Heart right ventricle (tissue), 16 donors: ENCODE data around the gene AQP9. TPM values are rescaled to one million over a fixed set of nuclear protein-coding genes. Genes with fewer than 3 reads are reported as not detected.
"Not testable (repeated sequence)": the region's sequence is repeated elsewhere in the genome, so short reads cannot be mapped to it uniquely, and the experiment has no call there.

Experiments
- ATAC-seq, 8 donors: fragments of 200-7000 bp; cut with Tn5 transposase; one replicate each; pipeline ENCODE4 v1.9.1; 2020; ENCODE audit warnings: mild to moderate bottlenecking in 8 of 8, moderate library complexity in 8 of 8, moderate number of reproducible peaks in 1 of 8
- DNase-seq, 2 donors: peaks; one replicate each; pipeline ENCODE4 v3.0.0-alpha.2; 2020
- H3K27ac ChIP-seq, 10 donors: fragments of 200-600 bp; sonication (generic) in 2 of 10; one replicate each; pipeline versions ENCODE4 v1.5.0 to v1.8.0; 2020 to 2022; ENCODE audit warnings: mild to moderate bottlenecking in 3 of 10
- H3K27me3 ChIP-seq, 7 donors: fragments of 200-600 bp; one replicate each; pipeline ENCODE4 v1.8.0; 2021 to 2022; ENCODE audit warnings: mild to moderate bottlenecking in 2 of 7
- H3K36me3 ChIP-seq, 9 donors: fragments of 200-600 bp; sonication (generic) in 1 of 9; one replicate each; pipeline versions ENCODE4 v1.5.0 to v1.8.0; 2020 to 2022; ENCODE audit warnings: mild to moderate bottlenecking in 2 of 9
- H3K4me1 ChIP-seq, 9 donors: fragments of 200-600 bp; sonication (generic) in 1 of 9; one replicate each; pipeline versions ENCODE4 v1.5.0 to v1.8.0; 2020 to 2022; ENCODE audit warnings: mild to moderate bottlenecking in 4 of 9
- H3K4me3 ChIP-seq, 10 donors: fragments of 200-600 bp; sonication (generic) in 2 of 10; one replicate each; pipeline versions ENCODE4 v1.5.0 to v1.8.0; 2020 to 2022; ENCODE audit warnings: mild to moderate bottlenecking in 7 of 10, moderate library complexity in 2 of 10
- H3K9me3 ChIP-seq, 11 donors: fragments of 200-600 bp in 10 of 11; sonication (generic) in 2 of 11; one replicate each; pipeline versions ENCODE4 v1.5.0 to v1.8.0; 2013 to 2022; ENCODE audit warnings: mild to moderate bottlenecking in 2 of 11, control low read depth in 1 of 11, moderate library complexity in 1 of 11
- CTCF ChIP-seq, 9 donors: fragments of 200-600 bp; sonication (generic) in 2 of 9; IDR thresholded peaks; one replicate each; pipeline versions ENCODE4 v1.5.0 to v1.8.0; 2021 to 2022; ENCODE audit warnings: antibody characterized with exemption in 9 of 9, mild to moderate bottlenecking in 5 of 9, moderate library complexity in 1 of 9
- WGBS, 2 donors: extraction: QIAGEN DNeasy Blood & Tissue Kit; methylation state at CpG; one replicate each; pipeline ENCODE4 v1.1.7; 2013; ENCODE audit warnings: inconsistent platforms in 1 of 2; 5-methylcytosine and 5-hydroxymethylcytosine counted together
- intact Hi-C, 10 donors: fragments of 100-400 bp; cut with DNase I; formaldehyde crosslinking; loops; one replicate each; pipeline versions ENCODE4 v1.11.1 to v1.14.2; 2022
- polyA plus RNA-seq, 2 donors: library from polyadenylated mRNA; stranded (reverse); fragments of 200-250 nt; gene quantifications; one replicate each; pipeline ENCODE4 v1.2.3, GENCODE V29; 2013
- total RNA-seq, 10 donors: library from RNA; stranded (reverse); fragmentation: NEBNext Ultra II Directional in 3 of 10; extraction: Animal tissue kit (Norgen Biotek cat#: 25700) in 3 of 10; gene quantifications; one replicate each; pipeline versions ENCODE4 v1.2.1 to v1.2.4, GENCODE V29; 2021 to 2023
- donor health status: Arrhythmogenic right ventricular cardiomyopathy.
- donor health status: ischemic (EF 13 %, LVEDD 7.1; RV severe dilation, severe dysfunction).
- donor health status: healthy with polysubstance abuse.
- donor health status: DM: no; HTN: yes; CAD: no.
- donor health status: DM: no; HTN: no; CAD: no.
- donor health status: ischemic (EF 25% LVEDD 6.9; RV normal size, moderate dysfunction).
- donor health status: ischemic (EF 25% LVEDD 5.7; RV mildly dilated, moderate dysfunction).
- donor health status: healthy.
- donor health status: DM: yes; HTN: yes; CAD: no.
- donor health status: Ischemic cardiomyopathy.
- donor health status: ischemic (EF 35%, LVEDD 5.7; RV mildly dilated, moderate dysfunction).
- donor health status: nonischemic (EF 11% LVEDD 7.7; RV severe dilation, severe dysfunction).
- donor health status: DM: yes; HTN: yes; CAD: no.
- donor health status: PGD.
- donor health status: ischemic (EF 29% LVEDD 5.4; RV normal size, mild dysfunction).
- donor health status: nonischemic (EF 23%, LVEDD 6.1; RV moderate dilation, normal function).

Gene AQP9
- total and polyA plus RNA-seq, 12 donors, result 0.42 to 3.3 (median 0.87) TPM; not detected in 1

GRCh38 chr15:58182460-58183163, 44.4 kb downstream of the AQP9 start:
- WGBS, 2 donors, result 14 to 15% methylated on average over 9 of the region's 9 CpGs
- DNase-seq, result peak; percentile 14 to 41
- no peaks in the 10 kb centered on the region for H3K9me3 ChIP-seq
- peak; percentile 63 to 93 (median 88) for ATAC-seq
- intact Hi-C loops, result loop anchor here in 8 of 10 donors (2.0 to 10.0 kb wide), 14 partner anchors 65 to 450 kb away; partner anchors contain the start of gene ALDH1A2 (in 1 of the 8)
- H3K4me1 ChIP-seq, result no peaks in the 10 kb centered on the region
- peaks cover 0 to 13% (median 0%) of the 10 kb centered on the region in 7 donors for H3K27me3 ChIP-seq
- no peak overlapping the region for H3K27ac ChIP-seq
- peaks cover 0 to 3% (median 0%) of the 10 kb centered on the region in 9 donors for H3K36me3 ChIP-seq
- peak; percentile 49 to 87 (median 78) for TF ChIP-seq CTCF (IDR thresholded peaks at IDR 0.05)
- no peak overlapping the region for H3K4me3 ChIP-seq

- DNase-seq, result no peak
- no peak for TF ChIP-seq CTCF (IDR thresholded peaks at IDR 0.05)
- Histone ChIP-seq H3K4me3 (no peak overlapping the region), H3K36me3 (peaks cover 0 to 3% (median 0%) of the 10 kb centered on the region in 9 donors), H3K4me1 (no peaks in the 10 kb centered on the region), H3K27me3 (peaks cover 0 to 23% (median 0%) of the 10 kb centered on the region in 7 donors), H3K27ac (no peak overlapping the region), H3K9me3 (no peaks in the 10 kb centered on the region)
- WGBS, 2 donors, result 55 to 69% methylated on average over 1 of the region's 1 CpG
- intact Hi-C loops, result loop anchor here in 7 of 10 donors (10.0 kb wide), 7 partner anchors 71 to 451 kb away; partner anchors contain the start of gene ALDH1A2 (in 1 of the 7)
- ATAC-seq, result no peak
Measured at GRCh38 chr15:58185439-58185838, 47.3 kb downstream of the AQP9 start.

GRCh38 chr15:58189148-58189811, 51.1 kb downstream of the AQP9 start:
- ATAC-seq (no peak), DNase-seq (no peak)
- Histone ChIP-seq H3K4me3 (no peak overlapping the region), H3K4me1 (no peaks in the 10 kb centered on the region), H3K27me3 (peaks cover 0 to 17% (median 3%) of the 10 kb centered on the region in 7 donors), H3K9me3 (no peaks in the 10 kb centered on the region), H3K36me3 (no peaks in the 10 kb centered on the region), H3K27ac (no peak overlapping the region)
- intact Hi-C loops, result loop anchor here in 7 of 10 donors (10.0 kb wide), 7 partner anchors 74 to 454 kb away; partner anchors contain the start of gene ALDH1A2 (in 1 of the 7)
- WGBS, 2 donors, result 90 to 91% methylated on average over 8 of the region's 8 CpGs
- no peak for TF ChIP-seq CTCF (IDR thresholded peaks at IDR 0.05)

- ATAC-seq (no peak), DNase-seq (no peak)
- Histone ChIP-seq H3K36me3 (no peaks in the 10 kb centered on the region), H3K4me3 (no peak overlapping the region), H3K9me3 (peaks cover 0 to 2% (median 0%) of the 10 kb centered on the region in 11 donors), H3K27me3 (peaks cover 0 to 17% (median 3%) of the 10 kb centered on the region in 7 donors), H3K4me1 (no peaks in the 10 kb centered on the region), H3K27ac (no peak overlapping the region)
- 83 to 88% methylated on average over 4 of the region's 4 CpGs for WGBS, 2 donors
- intact Hi-C loops, result no loop called here
- TF ChIP-seq CTCF (IDR thresholded peaks at IDR 0.05), result no peak
Measured at GRCh38 chr15:58190419-58190818, 52.2 kb downstream of the AQP9 start.

- H3K4me3 ChIP-seq, intact Hi-C loops, H3K27ac ChIP-seq, H3K4me1 ChIP-seq, DNase-seq, H3K36me3 ChIP-seq, H3K27me3 ChIP-seq, H3K9me3 ChIP-seq, ATAC-seq: not testable (repeated sequence)
- WGBS, 2 donors, result 82 to 83% methylated on average over 9 of the region's 9 CpGs
Measured at GRCh38 chr15:58193636-58194035, 55.5 kb downstream of the AQP9 start.
